HG02938 (cell line): ENCODE results near the gene PRR33.

ENCODE experiments used
- ATAC-seq: cut with Tn5 transposase; IDR thresholded peaks from one replicate; pipeline ENCODE4 v1.9.1; 2021; ENCODE audit warnings: mild to moderate bottlenecking, moderate library complexity; ENCODE audit not compliant: unreplicated experiment

Gene PRR33

GRCh38 chr11:1928470-1928890, 36.8 kb upstream of the PRR33 start:
- no peak for ATAC-seq

- no peak for ATAC-seq
These were observed 36.3 kb upstream of the PRR33 start for GRCh38 chr11:1927848-1928469.

- ATAC-seq = no peak
These were observed 35.5 kb upstream of the PRR33 start for GRCh38 chr11:1927026-1927847.

GRCh38 chr11:1926156-1927025, 34.7 kb upstream of the PRR33 start:
- no peak for ATAC-seq

GRCh38 chr11:1925373-1926155, 33.9 kb upstream of the PRR33 start:
- no peak for ATAC-seq

- ATAC-seq = no peak
These were observed 33.1 kb upstream of the PRR33 start for GRCh38 chr11:1924646-1925372.

GRCh38 chr11:1924181-1924580, 32.5 kb upstream of the PRR33 start:
- no peak for ATAC-seq

- no peak for ATAC-seq
These were observed 31.7 kb upstream of the PRR33 start for GRCh38 chr11:1923201-1923956.

GRCh38 chr11:1922481-1923081, 30.9 kb upstream of the PRR33 start:
- no peak for ATAC-seq

- ATAC-seq = no peak
These were observed 30.0 kb upstream of the PRR33 start for GRCh38 chr11:1921574-1922141.

GRCh38 chr11:1920909-1921573, 29.3 kb upstream of the PRR33 start:
- no peak for ATAC-seq

GRCh38 chr11:1920128-1920908, 28.6 kb upstream of the PRR33 start:
- no peak for ATAC-seq

- no peak for ATAC-seq
These were observed 27.9 kb upstream of the PRR33 start, which contains the start of gene TNNT3 for GRCh38 chr11:1919391-1920127. Gene TNNT3, plus strand, starts transcription at chr11:1919703. Its CDS starts 3,172 bp downstream, at chr11:1922875.

- no peak for ATAC-seq
These were observed 27.0 kb upstream of the PRR33 start for GRCh38 chr11:1918436-1919315.
